GM21515 (cell line): ENCODE data around the gene TIMP3.
"Not testable (repeated sequence)": the region's sequence is repeated elsewhere in the genome, so short reads cannot be mapped to it uniquely, and the experiment has no call there.

Experiments used
- ATAC-seq: cut with Tn5 transposase; IDR thresholded peaks from one replicate; pipeline ENCODE4 v1.9.1; 2021; ENCODE audit not compliant: unreplicated experiment

The TIMP3 gene

DNA sequence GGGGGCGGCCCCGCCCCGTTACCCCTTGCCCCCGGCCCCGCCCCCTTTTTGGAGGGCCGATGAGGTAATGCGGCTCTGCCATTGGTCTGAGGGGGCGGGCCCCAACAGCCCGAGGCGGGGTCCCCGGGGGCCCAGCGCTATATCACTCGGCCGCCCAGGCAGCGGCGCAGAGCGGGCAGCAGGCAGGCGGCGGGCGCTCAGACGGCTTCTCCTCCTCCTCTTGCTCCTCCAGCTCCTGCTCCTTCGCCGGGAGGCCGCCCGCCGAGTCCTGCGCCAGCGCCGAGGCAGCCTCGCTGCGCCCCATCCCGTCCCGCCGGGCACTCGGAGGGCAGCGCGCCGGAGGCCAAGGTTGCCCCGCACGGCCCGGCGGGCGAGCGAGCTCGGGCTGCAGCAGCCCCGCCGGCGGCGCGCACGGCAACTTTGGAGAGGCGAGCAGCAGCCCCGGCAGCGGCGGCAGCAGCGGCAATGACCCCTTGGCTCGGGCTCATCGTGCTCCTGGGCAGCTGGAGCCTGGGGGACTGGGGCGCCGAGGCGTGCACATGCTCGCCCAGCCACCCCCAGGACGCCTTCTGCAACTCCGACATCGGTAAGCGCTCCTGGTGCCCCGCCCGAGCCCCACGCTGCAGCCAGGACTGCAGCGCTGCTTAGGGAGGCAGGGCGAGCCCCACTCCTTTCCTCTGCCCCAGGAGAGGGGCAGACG lies at the start of gene TIMP3:
TIMP3 (plus strand) TSS at position 169 of the 700 bp plus-strand sequence; CDS start at position 466, 297 bp downstream.
- no peak for ATAC-seq

DNA sequence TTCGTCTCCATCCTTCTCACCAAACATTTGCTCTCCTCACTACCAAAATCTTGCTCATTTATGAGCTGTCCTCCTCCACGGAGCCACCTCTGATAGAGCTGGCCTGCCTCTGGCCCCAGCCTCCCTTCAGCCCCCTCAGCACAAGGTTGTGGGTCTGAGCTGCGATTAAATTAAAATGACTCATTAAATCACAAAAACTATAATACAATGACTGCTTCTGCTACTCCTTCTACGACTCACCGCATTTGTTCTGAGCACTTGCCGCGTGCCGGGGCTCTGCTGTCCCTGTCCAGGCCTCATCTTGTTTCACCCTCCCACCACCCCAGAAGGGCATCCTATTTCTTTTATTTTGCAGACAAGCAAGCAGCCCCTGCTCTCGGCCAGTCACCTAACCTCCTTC lies 49.2 kb upstream of the TIMP3 start:
- ATAC-seq: no peak

DNA sequence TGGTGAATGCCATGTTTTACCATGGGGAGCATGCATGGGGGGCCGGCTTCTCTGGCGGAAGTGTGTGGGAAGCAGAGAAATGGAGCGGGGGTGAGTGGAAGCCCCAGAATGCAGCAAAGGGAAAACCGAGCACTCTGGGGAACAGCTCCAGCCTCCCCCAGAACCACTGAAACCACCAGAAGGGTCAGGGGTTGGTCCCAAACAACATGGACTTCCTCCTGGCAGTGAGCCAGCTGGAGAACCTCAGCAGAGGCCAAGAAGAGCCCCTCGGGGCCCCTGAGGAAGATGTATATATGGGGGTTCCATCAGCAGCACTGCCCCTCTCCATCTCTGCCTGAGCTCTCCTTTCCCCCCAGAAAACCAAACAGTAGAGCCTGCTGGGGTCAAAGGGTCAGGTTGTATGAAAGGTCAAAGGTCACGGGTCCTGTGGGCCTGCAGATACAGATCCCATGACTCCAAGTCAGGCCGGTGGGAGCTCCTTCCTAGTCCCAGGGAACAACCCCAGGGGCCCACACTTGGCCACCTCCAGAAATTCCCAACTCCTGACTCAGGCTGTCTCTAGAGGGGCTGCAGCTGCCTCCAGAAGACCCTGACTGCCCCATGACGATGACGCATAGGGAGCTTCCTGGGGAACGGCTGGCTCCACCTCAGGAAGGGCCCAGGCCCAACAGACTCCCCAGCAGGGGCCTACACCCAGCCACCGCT lies 48.5 kb upstream of the TIMP3 start:
- no peak for ATAC-seq

DNA sequence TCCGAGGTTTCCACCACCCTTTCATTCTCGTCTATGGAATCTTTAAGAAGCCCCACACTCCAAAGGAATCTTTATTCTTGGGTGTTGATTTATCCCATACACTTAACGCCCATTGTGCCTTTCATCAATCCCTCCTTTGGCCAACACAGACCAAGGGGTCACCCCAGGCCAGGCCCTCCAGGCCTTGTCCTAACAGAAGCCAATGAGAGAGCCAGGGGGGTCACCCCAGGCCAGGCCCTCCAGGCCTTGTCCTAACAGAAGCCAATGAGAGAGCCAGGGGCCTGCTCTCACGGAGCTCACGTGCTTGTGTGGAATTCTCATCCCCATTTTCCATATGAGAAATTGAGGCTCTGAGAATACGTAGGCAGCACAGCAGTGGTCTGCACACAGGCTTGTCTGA lies 47.9 kb upstream of the TIMP3 start:
- ATAC-seq: no peak

DNA sequence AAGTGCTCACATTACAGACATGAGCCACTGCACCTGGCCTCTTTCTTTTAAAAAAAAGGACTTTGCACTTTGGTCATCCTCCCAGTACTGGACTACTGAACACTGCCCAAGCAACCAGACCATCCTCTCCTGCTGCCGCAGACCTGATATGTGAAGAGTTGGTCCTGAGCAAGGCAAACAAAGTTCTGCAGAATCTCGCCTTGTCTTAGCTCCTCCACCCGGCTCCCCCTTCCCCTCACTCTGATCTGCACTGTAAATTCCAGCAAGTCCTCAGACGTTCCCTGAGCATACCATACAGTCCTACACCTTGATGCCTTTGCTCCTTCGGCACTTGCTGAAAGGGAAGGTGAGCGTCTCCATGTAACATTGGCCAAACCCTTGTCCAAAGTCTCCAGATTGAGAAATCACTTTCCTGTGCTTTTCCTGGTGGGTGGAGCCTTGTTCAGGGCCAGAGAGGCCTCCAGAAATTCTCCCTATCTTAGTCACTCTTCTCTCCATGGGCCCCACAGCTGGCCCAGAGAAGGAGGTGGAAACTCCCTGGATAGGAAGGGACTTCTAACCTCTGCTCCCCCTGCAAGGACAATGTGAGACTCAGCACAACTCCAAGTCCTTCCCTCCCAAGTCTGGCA lies 47.0 kb upstream of the TIMP3 start:
- ATAC-seq: no peak

DNA sequence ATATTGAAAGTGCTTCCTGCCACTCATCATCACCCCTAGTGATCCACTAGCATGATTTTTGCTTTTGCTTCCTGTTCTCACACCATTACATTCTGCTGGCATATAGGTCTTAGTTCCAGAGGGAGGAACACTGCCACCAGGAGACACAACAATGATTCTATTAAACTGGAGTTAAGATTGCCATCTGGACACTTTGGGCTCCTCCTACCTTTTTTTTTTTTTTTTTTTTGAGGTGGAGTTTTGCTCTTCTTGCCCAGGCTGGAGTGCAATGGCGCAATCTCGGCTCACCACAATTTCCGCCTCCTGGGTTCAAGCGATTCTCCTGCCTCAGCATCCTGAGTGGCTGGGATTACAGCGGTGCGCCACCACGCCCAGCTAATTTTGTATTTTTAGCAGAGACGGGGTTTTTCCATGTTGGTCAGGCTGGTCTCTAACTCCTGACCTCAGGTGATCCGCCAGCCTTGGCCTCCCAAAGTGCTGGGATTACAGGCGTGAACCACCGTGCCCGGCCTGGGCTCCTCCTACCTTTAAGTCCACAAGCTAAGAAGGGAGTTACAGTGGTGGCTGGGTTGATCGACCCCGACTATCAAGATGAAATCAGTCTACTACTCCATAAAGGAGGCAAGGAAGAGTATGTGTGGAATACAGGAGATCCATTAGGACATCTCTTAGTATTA lies 44.3 kb upstream of the TIMP3 start:
- ATAC-seq: not testable (repeated sequence)

DNA sequence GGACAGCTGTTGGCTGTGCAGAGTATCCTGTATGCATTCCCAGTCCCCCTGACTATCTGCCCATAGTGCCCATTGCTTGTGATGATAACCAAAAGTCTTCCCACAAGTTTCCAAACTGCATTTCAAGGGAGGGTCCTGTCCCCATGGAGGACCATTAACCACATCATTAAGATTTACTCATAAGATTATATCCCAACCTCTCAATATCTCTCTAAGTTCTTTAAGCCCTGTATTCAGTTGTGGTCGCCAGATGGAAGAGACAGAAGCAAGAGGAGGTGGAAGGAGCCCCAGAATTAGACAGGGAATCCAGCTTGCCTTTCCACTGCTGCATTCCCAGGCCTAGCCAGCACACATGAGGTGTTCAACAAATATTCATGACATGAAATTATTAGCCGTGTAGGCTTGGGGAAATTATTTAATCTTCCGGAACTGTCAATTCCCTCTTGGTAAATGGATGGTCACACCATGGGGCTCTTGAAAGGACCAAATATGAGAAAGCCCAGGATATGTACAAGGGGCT lies 42.6 kb upstream of the TIMP3 start:
- no peak for ATAC-seq

DNA sequence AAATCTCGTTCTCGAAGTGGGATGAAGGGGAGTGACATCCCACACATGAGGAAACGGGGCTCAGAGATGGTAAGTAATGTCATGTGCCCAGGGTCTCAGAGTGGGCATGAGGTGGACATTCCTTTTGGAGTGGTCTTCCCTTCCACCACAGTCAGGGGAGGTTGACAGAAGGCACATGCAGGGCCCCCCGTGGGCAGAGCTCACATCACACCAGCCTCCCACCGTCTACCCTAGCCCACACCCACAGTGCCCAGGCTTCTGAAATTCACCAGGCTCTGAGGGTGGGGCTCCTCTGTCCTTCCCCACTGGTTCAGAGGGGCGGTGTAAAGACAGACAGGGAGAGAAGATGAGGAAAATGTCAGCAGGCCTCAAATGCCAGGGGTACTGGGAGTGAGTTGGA lies 41.1 kb upstream of the TIMP3 start:
- ATAC-seq: no peak

DNA sequence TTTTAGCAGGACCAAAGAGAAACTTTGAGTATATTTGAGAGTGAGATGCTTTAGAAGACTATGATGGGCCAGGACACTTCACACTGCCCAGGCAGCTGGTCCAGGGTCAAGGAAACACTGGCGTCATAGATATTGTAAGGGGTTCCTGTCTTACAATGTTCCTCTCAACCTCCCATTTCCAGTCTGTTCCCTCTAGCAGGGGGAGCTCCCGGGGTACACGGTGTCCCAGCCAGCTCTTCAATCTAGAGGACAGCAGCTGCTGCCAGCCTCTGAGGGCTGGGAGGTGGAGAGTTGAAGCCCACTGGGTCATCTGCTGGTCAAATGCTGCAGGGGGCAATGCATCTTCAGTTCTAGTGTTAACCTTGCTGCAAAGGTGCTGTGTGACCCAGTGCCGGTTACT lies 40.7 kb upstream of the TIMP3 start:
- no peak for ATAC-seq

DNA sequence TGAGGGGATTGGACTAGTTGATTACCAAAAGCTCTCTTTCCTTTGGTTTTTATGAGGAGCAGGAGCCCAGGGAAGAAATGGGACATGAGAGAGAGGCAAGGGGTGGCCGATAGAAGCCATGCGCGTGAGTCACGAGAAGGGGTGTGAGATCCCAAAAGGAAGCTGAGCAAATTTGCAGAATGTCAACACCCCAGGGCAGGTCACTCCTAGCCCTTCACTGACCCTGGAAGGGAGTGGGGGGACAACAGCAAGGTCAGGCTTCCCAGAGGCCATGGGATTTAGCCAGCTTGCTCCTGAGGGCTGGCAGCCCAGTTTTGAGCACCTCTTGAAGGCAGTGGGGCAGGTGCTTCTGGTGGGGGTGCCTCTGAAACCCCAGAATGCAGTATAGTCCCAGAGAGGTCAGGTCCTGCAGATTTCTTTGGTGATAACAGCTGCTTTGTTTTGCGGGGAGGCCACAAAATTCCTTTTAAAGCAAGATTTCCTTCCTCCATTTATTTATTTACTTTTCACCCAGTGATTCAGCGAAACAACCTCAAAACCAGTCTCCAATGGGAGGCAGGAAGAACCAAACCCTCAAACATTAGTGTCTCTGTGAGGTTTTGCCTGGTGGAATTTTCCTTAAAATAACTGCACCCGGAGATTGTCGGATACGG lies 40.1 kb upstream of the TIMP3 start:
- ATAC-seq: no peak

DNA sequence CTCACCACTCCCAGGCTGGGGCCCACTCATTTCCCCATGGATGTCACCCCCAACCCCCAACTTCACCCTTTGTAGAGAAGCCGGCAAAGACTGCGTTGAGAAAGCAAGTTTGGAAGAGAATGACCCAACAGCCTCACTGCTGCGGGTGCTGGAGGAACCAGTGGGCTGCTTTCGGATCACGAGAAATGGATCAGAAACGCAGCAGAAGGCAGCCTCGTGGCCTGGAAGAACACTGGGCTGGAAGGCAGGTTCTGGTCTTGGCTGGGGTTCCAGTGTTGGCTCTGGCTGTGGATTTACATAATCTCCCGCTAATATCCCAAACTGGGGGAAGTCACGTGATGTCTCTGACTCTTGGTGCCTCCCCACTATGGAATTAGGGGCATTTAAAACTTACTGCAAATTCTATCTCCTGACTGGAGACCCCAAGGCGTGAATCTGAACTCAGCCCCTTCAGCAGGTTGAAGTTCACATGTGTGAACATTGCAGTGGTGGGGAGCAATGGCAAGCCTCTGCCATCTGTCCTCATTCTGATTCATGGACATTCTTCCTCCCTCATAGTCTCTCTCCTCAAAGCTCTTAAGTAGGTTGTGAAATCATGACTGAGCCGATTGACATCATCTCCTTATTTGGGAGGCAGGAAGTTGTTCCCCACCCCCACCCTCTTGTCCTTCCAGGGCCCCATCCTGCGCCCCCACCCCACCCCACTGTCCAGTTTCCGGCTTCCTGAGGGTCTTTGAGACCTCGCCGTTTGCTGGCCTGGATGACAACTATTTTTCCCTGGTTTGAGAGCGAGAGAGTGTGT lies 37.0 kb upstream of the TIMP3 start:
- no peak for ATAC-seq

DNA sequence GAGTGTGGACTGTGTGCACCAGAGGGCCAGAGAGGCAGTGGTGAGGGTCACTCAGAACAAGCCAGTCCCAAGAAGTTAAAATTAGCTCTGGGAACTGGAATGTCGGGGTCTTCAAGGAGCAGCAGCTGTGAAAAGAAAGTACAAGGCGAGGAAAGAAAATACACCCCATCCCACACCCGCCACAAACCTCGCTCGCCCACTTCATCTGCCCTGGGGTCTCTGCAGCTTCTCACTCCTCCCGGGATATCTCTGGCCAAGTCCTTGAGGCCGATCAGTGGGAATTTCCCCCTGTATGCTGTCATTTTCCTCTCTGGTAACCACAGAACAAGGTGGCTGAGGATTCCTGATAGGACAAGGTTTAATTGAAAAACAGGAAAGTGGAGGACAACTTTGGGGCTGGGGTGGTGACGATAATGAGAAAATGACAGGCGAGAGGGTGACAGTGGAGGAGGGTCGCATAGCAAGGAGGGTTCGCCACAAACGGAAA lies 36.3 kb upstream of the TIMP3 start:
- no peak for ATAC-seq

DNA sequence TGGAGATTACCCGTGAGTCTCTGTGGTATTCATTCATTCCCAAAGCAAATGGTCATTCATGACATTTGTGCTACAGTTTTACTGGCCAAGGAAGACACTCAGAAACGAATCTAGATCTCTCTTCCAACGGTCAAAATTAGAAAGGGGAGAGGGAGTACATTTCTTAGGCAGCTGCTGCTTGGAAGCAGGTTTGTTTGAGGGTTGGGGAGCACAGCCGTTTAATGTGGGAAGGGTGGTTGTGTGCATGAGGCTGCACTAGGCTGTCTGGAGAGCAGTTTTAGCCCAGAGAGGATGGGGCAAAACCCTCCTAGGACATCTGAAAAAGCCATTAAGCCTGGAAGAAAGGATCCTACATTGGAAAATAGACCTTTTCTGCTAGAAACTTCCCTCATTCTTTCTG lies 29.7 kb upstream of the TIMP3 start:
- ATAC-seq: no peak

DNA sequence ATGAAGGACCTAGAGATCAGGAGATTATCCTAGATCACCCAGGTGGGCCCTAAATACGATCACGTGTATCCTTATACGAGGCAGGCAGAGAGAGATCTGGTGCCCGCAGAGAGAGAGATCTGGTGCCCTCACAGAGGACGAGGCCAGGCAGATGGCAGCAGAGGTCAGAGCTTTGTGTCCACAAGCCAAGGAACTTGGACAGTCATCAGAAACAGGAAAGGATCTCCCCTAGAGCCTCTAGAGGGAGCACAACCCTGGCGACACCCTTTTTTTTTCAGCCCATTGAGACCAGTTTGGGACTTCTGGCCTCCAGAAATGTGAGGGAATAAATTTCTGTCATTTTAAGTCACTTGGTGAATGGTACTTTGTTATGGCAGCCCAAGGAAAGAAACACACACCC lies 25.5 kb upstream of the TIMP3 start:
- ATAC-seq: no peak

DNA sequence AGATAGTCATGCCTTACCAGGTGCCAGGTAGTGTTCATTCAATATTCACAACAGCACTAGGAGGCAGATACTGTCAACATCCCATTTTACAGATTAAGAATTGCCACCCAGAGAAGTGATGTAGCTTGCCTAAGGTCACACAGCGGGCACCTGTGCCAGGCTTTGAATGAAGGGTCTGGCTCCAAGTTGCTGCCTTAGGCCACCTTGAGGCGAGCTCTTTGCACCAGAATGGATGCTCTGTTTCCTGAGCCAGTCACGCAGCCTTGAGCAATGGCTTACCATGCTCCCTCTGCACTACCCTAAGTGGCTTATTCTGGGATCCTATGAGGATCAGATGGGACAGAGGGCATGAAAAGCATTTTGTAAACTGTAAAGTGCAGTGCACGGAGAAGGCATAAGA lies 25.1 kb upstream of the TIMP3 start:
- no peak for ATAC-seq

DNA sequence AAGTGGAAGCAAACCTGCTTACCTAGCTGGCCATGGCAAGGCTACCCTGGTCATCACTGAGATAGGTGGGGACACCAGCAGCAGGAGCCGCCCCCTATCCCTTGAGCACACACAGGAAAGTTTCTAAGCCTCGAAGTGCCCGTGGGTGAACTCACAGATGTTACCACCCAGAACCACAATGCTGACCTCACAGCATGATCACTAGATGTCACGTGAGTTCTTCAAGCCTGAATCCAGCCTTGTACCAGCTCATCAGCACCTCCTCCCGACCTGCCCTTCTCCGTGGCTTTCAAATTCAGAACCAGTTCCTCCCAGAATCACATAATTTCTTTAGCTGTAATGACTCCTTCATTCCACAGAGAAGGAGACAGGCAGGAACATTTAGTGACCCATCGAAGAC lies 24.7 kb upstream of the TIMP3 start:
- ATAC-seq: no peak

DNA sequence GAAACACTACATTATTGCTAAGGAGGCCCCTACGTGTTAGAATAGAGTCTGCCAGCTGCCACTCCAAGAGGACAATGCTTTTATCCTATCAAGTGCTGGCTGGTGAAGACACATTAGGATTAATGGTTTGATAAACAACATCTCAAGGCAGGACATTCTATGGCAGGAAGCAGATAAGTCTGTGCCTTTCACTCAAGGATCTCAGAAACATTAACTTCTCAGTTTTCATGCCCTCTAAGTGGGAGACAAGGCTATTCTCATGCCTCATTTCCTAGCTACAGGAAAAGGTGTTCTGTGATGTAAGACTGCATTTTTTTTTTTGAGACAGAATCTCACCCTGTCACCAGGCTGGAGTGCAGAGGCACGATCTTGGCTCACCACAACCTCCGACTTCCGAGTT lies 23.5 kb upstream of the TIMP3 start:
- ATAC-seq: no peak

DNA sequence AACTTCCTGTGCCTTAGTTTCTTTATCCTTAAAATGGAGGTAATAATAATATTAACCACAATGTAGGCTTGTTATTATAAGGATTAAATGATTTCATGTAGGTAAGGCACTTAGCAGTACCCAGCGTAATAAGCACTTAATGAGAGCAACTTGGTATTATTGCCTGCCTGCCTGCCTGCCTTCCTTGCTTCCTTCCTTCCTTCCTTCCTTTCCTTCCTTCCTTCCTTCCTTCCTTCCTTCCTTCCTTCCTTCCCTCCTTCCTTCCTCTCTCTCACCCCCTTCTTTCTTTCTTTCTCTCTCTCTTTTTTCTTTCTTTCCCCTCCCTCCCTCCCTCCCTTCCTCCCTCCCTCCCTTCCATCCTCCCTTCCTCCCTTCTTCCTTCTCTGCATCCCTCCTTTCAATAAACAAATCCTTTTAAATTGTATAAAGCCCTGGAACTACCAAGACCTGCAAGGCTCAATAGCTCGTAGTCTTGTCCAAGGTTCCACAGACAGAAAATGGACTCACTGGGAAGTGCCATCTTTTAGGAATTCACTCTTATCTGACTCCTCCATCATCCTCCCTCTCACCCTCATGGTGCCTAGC lies 20.7 kb upstream of the TIMP3 start:
- no peak for ATAC-seq

DNA sequence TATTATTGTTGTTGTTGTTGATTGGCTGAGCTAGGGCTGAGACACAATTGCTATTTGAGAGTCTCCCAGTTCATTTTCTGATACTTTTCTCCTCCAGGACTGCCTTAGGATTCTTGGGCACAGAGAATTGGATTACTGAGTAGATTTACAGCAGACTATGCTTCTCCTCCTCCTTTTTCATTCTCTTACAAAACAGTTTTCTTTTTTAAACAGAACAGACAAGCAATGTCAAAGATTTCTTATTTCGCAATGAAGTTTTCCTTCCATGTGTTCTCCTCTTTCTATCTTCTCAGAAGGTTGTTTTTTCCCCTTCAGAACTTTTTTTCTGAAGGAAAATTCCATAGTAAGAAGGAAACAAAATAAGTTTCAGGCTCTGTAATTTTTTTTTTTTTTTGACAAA lies 19.8 kb upstream of the TIMP3 start:
- ATAC-seq: no peak
